K562 (cell line): ENCODE results near the gene EN1. TPM values are rescaled to one million over a fixed set of nuclear protein-coding genes. Genes with fewer than 3 reads are reported as not detected.

Experiments
- CREB1 ChIP-seq, 2 experiments: sonication (generic) in 1 of 2; formaldehyde crosslinking in 1 of 2; IDR thresholded peaks; 2 replicates each; pipeline versions ENCODE4 v1.6.1 to v1.8.0; 2012 to 2022; ENCODE audit warnings: inconsistent platforms in 1 of 2, mild to moderate bottlenecking in 1 of 2, missing genetic modification reagents in 1 of 2, moderate library complexity in 1 of 2
- EGR1 ChIP-seq: fragments of 450-650 bp; conservative IDR thresholded peaks from 2 replicates; pipeline ENCODE4 v1.6.1; 2017; ENCODE audit warnings: mild to moderate bottlenecking
- HOXB6 ChIP-seq: fragments of 250-450 bp; sonication (Bioruptor Pico); IDR thresholded peaks from 2 replicates; pipeline ENCODE4 v1.5.1; 2022; ENCODE audit warnings: mild to moderate bottlenecking, borderline replicate concordance
- KAT2B ChIP-seq: IDR thresholded peaks from one replicate; pipeline ENCODE4 v1.6.1; 2012; ENCODE audit warnings: low read depth, mild to moderate bottlenecking, control low read depth, inconsistent platforms, low read length, moderate library complexity
- NFYB ChIP-seq: IDR thresholded peaks from 2 replicates; pipeline ENCODE4 v1.6.1; 2011; ENCODE audit warnings: mild to moderate bottlenecking, moderate library complexity; ENCODE audit not compliant: insufficient read length; ENCODE audit errors: extremely low read depth
- NONO ChIP-seq, 2 experiments: fragments of 200-400 bp in 1 of 2; fragments of 450-650 bp in 1 of 2; formaldehyde crosslinking in 1 of 2; IDR thresholded peaks; 2 replicates each; pipeline ENCODE4 v1.6.1; 2017; ENCODE audit warnings: low read depth in 2 of 2, mild to moderate bottlenecking in 2 of 2, moderate library complexity in 2 of 2, low read length in 1 of 2
- POLR2B ChIP-seq: fragments of 450-650 bp; IDR thresholded peaks from 2 replicates; pipeline ENCODE4 v1.6.1; 2018; ENCODE audit warnings: low read depth; ENCODE audit not compliant: partially characterized antibody
- POLR2G ChIP-seq: fragments of 200-400 bp; formaldehyde crosslinking; IDR thresholded peaks from 2 replicates; pipeline ENCODE4 v1.6.1; 2017; ENCODE audit warnings: low read depth, mild to moderate bottlenecking, antibody characterized with exemption, low read length, moderate library complexity
- SRSF3 ChIP-seq: fragments of 200-400 bp; formaldehyde crosslinking; IDR thresholded peaks from 2 replicates; pipeline ENCODE4 v1.6.1; 2016; ENCODE audit warnings: mild to moderate bottlenecking, low read length, moderate library complexity; ENCODE audit not compliant: insufficient read depth
- ZNF24 ChIP-seq: fragments of 450-650 bp; IDR thresholded peaks from 2 replicates; pipeline ENCODE4 v1.6.1; 2016
- polyA plus RNA-seq, 8 experiments: library from polyadenylated mRNA; depleted of rRNA in 4 of 8; stranded (reverse) in 5 of 8; unstranded in 3 of 8; fragments of >200 nt; fragmentation: Nextera tagmentation in 2 of 8; fragmentation: Illumina TruSeq in 1 of 8; extraction: Ambion mirVana in 2 of 8; extraction: Trizol in 1 of 8; gene quantifications; 2 replicates each; pipeline versions ENCODE4 v1.2.1 to v1.2.3, GENCODE V29; 2011 to 2014; ENCODE audit warnings: inconsistent platforms in 1 of 8, missing spikeins in 1 of 8
- total RNA-seq, 7 experiments: library from RNA; depleted of rRNA in 6 of 7; stranded (reverse); fragments of >200 nt in 6 of 7; fragmentation: Illumina TruSeq in 2 of 7; extraction: Trizol in 2 of 7; gene quantifications; 2 replicates each; pipeline versions ENCODE4 v1.2.1 to v1.2.3, GENCODE V29; 2011 to 2021; ENCODE audit warnings: low replicate concordance in 1 of 7
- TF ChIP-seq, protein P1 (sequence below): sonication (generic); formaldehyde crosslinking; IDR thresholded peaks from 2 replicates; pipeline ENCODE4 v1.8.1; 2023; ENCODE audit warnings: missing genetic modification reagents, mild to moderate bottlenecking, borderline replicate concordance
- TF ChIP-seq, protein P2 (sequence below): sonication (generic); formaldehyde crosslinking; IDR thresholded peaks from 2 replicates; pipeline ENCODE4 v1.8.0; 2022; ENCODE audit warnings: missing genetic modification reagents, mild to moderate bottlenecking, moderate library complexity, borderline replicate concordance
- TF ChIP-seq, protein P3 (sequence below), 2 experiments: fragments of 450-650 bp; conservative IDR thresholded peaks; 2 replicates each; pipeline ENCODE4 v1.6.1; 2017; ENCODE audit warnings: mild to moderate bottlenecking in 2 of 2, moderate library complexity in 2 of 2
- TF ChIP-seq, protein P4 (sequence below): fragments of 450-650 bp; IDR thresholded peaks from 2 replicates; pipeline ENCODE4 v1.6.1; 2016; ENCODE audit warnings: low read depth, mild to moderate bottlenecking, moderate library complexity
- TF ChIP-seq, protein P5 (sequence below), 3 experiments: fragments of 200-800 bp in 1 of 3; sonication (Bioruptor generic) in 1 of 3; sonication (generic) in 1 of 3; formaldehyde crosslinking in 1 of 3; IDR thresholded peaks; 2 replicates each; pipeline versions ENCODE4 v1.6.1 to v1.8.0; 2016 to 2022; ENCODE audit warnings: mild to moderate bottlenecking in 2 of 3, missing compliant biosample characterization in 2 of 3, missing genetic modification characterization in 2 of 3, missing genetic modification reagents in 1 of 3
- TF ChIP-seq, protein P6 (sequence below): sonication (generic); formaldehyde crosslinking; IDR thresholded peaks from 2 replicates; pipeline ENCODE4 v1.8.1; 2023; ENCODE audit warnings: mild to moderate bottlenecking, missing genetic modification reagents

Gene EN1
- total and polyA plus RNA-seq, 9 of the 15 experiments (the other 6 are each of a cell fraction or from before 2014, with no cell fraction given): 0.06 to 2.0 (median 0.51) TPM

DNA sequence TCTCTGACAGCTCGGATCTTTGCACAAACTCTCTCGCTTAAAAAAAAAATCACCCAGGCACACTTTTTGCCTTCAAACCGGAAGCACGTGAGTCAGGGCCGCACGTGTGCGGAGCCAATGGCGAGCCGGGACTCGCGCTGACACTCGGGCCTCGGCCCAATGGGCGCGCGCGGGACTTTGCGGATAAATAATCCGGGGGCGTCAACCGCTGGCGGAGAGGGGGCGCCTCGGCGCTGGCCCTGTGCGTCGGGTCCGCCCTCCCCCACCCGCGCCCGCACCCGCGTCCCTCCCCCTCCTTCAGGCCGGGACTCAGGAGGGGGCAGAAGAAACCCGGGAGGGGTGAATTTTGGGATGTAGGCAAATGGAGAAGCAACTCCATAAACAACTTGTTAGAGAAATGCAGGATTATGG lies 319 bp upstream of the EN1 start (continued):
- TF ChIP-seq, protein P1, sequence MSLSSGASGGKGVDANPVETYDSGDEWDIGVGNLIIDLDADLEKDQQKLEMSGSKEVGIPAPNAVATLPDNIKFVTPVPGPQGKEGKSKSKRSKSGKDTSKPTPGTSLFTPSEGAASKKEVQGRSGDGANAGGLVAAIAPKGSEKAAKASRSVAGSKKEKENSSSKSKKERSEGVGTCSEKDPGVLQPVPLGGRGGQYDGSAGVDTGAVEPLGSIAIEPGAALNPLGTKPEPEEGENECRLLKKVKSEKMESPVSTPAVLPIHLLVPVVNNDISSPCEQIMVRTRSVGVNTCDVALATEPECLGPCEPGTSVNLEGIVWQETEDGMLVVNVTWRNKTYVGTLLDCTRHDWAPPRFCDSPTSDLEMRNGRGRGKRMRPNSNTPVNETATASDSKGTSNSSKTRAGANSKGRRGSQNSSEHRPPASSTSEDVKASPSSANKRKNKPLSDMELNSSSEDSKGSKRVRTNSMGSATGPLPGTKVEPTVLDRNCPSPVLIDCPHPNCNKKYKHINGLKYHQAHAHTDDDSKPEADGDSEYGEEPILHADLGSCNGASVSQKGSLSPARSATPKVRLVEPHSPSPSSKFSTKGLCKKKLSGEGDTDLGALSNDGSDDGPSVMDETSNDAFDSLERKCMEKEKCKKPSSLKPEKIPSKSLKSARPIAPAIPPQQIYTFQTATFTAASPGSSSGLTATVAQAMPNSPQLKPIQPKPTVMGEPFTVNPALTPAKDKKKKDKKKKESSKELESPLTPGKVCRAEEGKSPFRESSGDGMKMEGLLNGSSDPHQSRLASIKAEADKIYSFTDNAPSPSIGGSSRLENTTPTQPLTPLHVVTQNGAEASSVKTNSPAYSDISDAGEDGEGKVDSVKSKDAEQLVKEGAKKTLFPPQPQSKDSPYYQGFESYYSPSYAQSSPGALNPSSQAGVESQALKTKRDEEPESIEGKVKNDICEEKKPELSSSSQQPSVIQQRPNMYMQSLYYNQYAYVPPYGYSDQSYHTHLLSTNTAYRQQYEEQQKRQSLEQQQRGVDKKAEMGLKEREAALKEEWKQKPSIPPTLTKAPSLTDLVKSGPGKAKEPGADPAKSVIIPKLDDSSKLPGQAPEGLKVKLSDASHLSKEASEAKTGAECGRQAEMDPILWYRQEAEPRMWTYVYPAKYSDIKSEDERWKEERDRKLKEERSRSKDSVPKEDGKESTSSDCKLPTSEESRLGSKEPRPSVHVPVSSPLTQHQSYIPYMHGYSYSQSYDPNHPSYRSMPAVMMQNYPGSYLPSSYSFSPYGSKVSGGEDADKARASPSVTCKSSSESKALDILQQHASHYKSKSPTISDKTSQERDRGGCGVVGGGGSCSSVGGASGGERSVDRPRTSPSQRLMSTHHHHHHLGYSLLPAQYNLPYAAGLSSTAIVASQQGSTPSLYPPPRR (CRISPR knock-in tag): no peak
- TF ChIP-seq KAT2B (no peak), EGR1 (peak; percentile 63), NFYB (peak; percentile 61), NONO (IDR thresholded peaks at IDR 0.05; ENCODE audit: low read depth in 2 of 2, low read length in 1 of 2) (no peak), HOXB6 (CRISPR knock-in tag) (no peak), POLR2B (no peak), ZNF24 (no peak), CREB1 (IDR thresholded peaks at IDR 0.05) (peak; percentile 36; the same call in 1 of the 2 replicates), CREB1 (CRISPR knock-in tag; IDR thresholded peaks at IDR 0.05) (0 out of 2 replicates have a peak, but pooled peaks have one; percentile 20), SRSF3 (no peak), POLR2G (0 out of 2 replicates have a peak, but pooled peaks have one; percentile 16)
- TF ChIP-seq, protein P2, sequence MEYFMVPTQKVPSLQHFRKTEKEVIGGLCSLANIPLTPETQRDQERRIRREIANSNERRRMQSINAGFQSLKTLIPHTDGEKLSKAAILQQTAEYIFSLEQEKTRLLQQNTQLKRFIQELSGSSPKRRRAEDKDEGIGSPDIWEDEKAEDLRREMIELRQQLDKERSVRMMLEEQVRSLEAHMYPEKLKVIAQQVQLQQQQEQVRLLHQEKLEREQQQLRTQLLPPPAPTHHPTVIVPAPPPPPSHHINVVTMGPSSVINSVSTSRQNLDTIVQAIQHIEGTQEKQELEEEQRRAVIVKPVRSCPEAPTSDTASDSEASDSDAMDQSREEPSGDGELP: peak; percentile 50; the same call in 1 of the 2 replicates
- TF ChIP-seq, protein P3, sequence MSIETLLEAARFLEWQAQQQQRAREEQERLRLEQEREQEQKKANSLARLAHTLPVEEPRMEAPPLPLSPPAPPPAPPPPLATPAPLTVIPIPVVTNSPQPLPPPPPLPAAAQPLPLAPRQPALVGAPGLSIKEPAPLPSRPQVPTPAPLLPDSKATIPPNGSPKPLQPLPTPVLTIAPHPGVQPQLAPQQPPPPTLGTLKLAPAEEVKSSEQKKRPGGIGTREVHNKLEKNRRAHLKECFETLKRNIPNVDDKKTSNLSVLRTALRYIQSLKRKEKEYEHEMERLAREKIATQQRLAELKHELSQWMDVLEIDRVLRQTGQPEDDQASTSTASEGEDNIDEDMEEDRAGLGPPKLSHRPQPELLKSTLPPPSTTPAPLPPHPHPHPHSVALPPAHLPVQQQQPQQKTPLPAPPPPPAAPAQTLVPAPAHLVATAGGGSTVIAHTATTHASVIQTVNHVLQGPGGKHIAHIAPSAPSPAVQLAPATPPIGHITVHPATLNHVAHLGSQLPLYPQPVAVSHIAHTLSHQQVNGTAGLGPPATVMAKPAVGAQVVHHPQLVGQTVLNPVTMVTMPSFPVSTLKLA (conservative IDR thresholded peaks at IDR 0.05): peak in 1 of 2 experiments; percentile 66; a peak in 2 of 4 replicates
- TF ChIP-seq, protein P4, sequence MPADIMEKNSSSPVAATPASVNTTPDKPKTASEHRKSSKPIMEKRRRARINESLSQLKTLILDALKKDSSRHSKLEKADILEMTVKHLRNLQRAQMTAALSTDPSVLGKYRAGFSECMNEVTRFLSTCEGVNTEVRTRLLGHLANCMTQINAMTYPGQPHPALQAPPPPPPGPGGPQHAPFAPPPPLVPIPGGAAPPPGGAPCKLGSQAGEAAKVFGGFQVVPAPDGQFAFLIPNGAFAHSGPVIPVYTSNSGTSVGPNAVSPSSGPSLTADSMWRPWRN: peak; percentile 89
- TF ChIP-seq, protein P5, sequence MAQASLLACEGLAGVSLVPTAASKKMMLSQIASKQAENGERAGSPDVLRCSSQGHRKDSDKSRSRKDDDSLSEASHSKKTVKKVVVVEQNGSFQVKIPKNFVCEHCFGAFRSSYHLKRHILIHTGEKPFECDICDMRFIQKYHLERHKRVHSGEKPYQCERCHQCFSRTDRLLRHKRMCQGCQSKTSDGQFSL (CRISPR knock-in tag; IDR thresholded peaks at IDR 0.05): peak; percentile 35; the same call in 1 of the 2 replicates
- TF ChIP-seq, protein P5 (tag; IDR thresholded peaks at IDR 0.05): no peak
- TF ChIP-seq, protein P6, sequence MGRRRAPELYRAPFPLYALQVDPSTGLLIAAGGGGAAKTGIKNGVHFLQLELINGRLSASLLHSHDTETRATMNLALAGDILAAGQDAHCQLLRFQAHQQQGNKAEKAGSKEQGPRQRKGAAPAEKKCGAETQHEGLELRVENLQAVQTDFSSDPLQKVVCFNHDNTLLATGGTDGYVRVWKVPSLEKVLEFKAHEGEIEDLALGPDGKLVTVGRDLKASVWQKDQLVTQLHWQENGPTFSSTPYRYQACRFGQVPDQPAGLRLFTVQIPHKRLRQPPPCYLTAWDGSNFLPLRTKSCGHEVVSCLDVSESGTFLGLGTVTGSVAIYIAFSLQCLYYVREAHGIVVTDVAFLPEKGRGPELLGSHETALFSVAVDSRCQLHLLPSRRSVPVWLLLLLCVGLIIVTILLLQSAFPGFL: no peak
